Heart right ventricle (tissue), 16 donors: Measurements from ENCODE around the gene MCF2L2. TPM values are rescaled to one million over a fixed set of nuclear protein-coding genes. Genes with fewer than 3 reads are reported as not detected.

Experiments used
- ATAC-seq, 8 donors: fragments of 200-7000 bp; cut with Tn5 transposase; one replicate each; pipeline ENCODE4 v1.9.1; 2020; ENCODE audit warnings: mild to moderate bottlenecking in 8 of 8, moderate library complexity in 8 of 8, moderate number of reproducible peaks in 1 of 8
- DNase-seq, 2 donors: peaks; one replicate each; pipeline ENCODE4 v3.0.0-alpha.2; 2020
- H3K27ac ChIP-seq, 10 donors: fragments of 200-600 bp; sonication (generic) in 2 of 10; one replicate each; pipeline versions ENCODE4 v1.5.0 to v1.8.0; 2020 to 2022; ENCODE audit warnings: mild to moderate bottlenecking in 3 of 10
- H3K27me3 ChIP-seq, 7 donors: fragments of 200-600 bp; one replicate each; pipeline ENCODE4 v1.8.0; 2021 to 2022; ENCODE audit warnings: mild to moderate bottlenecking in 2 of 7
- H3K36me3 ChIP-seq, 9 donors: fragments of 200-600 bp; sonication (generic) in 1 of 9; one replicate each; pipeline versions ENCODE4 v1.5.0 to v1.8.0; 2020 to 2022; ENCODE audit warnings: mild to moderate bottlenecking in 2 of 9
- H3K4me1 ChIP-seq, 9 donors: fragments of 200-600 bp; sonication (generic) in 1 of 9; one replicate each; pipeline versions ENCODE4 v1.5.0 to v1.8.0; 2020 to 2022; ENCODE audit warnings: mild to moderate bottlenecking in 4 of 9
- H3K4me3 ChIP-seq, 10 donors: fragments of 200-600 bp; sonication (generic) in 2 of 10; one replicate each; pipeline versions ENCODE4 v1.5.0 to v1.8.0; 2020 to 2022; ENCODE audit warnings: mild to moderate bottlenecking in 7 of 10, moderate library complexity in 2 of 10
- H3K9me3 ChIP-seq, 11 donors: fragments of 200-600 bp in 10 of 11; sonication (generic) in 2 of 11; one replicate each; pipeline versions ENCODE4 v1.5.0 to v1.8.0; 2013 to 2022; ENCODE audit warnings: mild to moderate bottlenecking in 2 of 11, control low read depth in 1 of 11, moderate library complexity in 1 of 11
- WGBS, 2 donors: extraction: QIAGEN DNeasy Blood & Tissue Kit; methylation state at CpG; one replicate each; pipeline ENCODE4 v1.1.7; 2013; ENCODE audit warnings: inconsistent platforms in 1 of 2; 5-methylcytosine and 5-hydroxymethylcytosine counted together
- intact Hi-C, 10 donors: fragments of 100-400 bp; cut with DNase I; formaldehyde crosslinking; loops; one replicate each; pipeline versions ENCODE4 v1.11.1 to v1.14.2; 2022
- polyA plus RNA-seq, 2 donors: library from polyadenylated mRNA; stranded (reverse); fragments of 200-250 nt; gene quantifications; one replicate each; pipeline ENCODE4 v1.2.3, GENCODE V29; 2013
- total RNA-seq, 10 donors: library from RNA; stranded (reverse); fragmentation: NEBNext Ultra II Directional in 3 of 10; extraction: Animal tissue kit (Norgen Biotek cat#: 25700) in 3 of 10; gene quantifications; one replicate each; pipeline versions ENCODE4 v1.2.1 to v1.2.4, GENCODE V29; 2021 to 2023
- TF ChIP-seq, protein P1 (sequence below), 9 donors: fragments of 200-600 bp; sonication (generic) in 2 of 9; IDR thresholded peaks; one replicate each; pipeline versions ENCODE4 v1.5.0 to v1.8.0; 2021 to 2022; ENCODE audit warnings: antibody characterized with exemption in 9 of 9, mild to moderate bottlenecking in 5 of 9, moderate library complexity in 1 of 9
- donor health status: Arrhythmogenic right ventricular cardiomyopathy.
- donor health status: ischemic (EF 13 %, LVEDD 7.1; RV severe dilation, severe dysfunction).
- donor health status: healthy with polysubstance abuse.
- donor health status: DM: no; HTN: yes; CAD: no.
- donor health status: DM: no; HTN: no; CAD: no.
- donor health status: ischemic (EF 25% LVEDD 6.9; RV normal size, moderate dysfunction).
- donor health status: ischemic (EF 25% LVEDD 5.7; RV mildly dilated, moderate dysfunction).
- donor health status: healthy.
- donor health status: DM: yes; HTN: yes; CAD: no.
- donor health status: Ischemic cardiomyopathy.
- donor health status: ischemic (EF 35%, LVEDD 5.7; RV mildly dilated, moderate dysfunction).
- donor health status: nonischemic (EF 11% LVEDD 7.7; RV severe dilation, severe dysfunction).
- donor health status: DM: yes; HTN: yes; CAD: no.
- donor health status: PGD.
- donor health status: ischemic (EF 29% LVEDD 5.4; RV normal size, mild dysfunction).
- donor health status: nonischemic (EF 23%, LVEDD 6.1; RV moderate dilation, normal function).

Gene MCF2L2
- total and polyA plus RNA-seq, 12 donors, result 0.09 to 1.5 (median 0.40) TPM; not detected in 1

DNA sequence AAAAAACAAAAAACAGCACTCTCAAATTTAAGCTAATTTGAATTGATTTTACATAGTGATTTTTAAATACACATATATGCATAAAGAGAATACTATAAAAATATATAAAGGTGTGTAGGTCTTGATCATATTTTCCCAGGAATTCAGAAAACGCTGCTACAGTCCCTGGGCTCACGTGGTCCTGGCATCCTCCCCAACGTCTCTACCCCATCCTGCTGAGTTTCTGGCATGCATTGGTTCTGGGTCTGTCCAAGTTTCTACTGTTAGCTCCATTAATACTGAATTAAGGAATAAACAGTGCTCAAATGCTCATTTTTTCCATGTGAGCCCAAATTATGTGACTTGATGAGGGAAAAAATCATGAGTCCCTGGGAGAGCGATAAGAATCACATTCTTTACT lies 233.2 kb downstream of the MCF2L2 start:
- Histone ChIP-seq H3K36me3 (no peaks in the 10 kb centered on the region), H3K27ac (no peak overlapping the region), H3K27me3 (no peaks in the 10 kb centered on the region), H3K9me3 (no peaks in the 10 kb centered on the region), H3K4me3 (no peak overlapping the region), H3K4me1 (no peaks in the 10 kb centered on the region)
- 87 to 89% methylated on average over 4 of the region's 4 CpGs for WGBS, 2 donors
- TF ChIP-seq, protein P1, sequence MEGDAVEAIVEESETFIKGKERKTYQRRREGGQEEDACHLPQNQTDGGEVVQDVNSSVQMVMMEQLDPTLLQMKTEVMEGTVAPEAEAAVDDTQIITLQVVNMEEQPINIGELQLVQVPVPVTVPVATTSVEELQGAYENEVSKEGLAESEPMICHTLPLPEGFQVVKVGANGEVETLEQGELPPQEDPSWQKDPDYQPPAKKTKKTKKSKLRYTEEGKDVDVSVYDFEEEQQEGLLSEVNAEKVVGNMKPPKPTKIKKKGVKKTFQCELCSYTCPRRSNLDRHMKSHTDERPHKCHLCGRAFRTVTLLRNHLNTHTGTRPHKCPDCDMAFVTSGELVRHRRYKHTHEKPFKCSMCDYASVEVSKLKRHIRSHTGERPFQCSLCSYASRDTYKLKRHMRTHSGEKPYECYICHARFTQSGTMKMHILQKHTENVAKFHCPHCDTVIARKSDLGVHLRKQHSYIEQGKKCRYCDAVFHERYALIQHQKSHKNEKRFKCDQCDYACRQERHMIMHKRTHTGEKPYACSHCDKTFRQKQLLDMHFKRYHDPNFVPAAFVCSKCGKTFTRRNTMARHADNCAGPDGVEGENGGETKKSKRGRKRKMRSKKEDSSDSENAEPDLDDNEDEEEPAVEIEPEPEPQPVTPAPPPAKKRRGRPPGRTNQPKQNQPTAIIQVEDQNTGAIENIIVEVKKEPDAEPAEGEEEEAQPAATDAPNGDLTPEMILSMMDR (IDR thresholded peaks at IDR 0.05), result no peak
- intact Hi-C loops, result no loop called here
- DNase-seq (no peak), ATAC-seq (no peak)

DNA sequence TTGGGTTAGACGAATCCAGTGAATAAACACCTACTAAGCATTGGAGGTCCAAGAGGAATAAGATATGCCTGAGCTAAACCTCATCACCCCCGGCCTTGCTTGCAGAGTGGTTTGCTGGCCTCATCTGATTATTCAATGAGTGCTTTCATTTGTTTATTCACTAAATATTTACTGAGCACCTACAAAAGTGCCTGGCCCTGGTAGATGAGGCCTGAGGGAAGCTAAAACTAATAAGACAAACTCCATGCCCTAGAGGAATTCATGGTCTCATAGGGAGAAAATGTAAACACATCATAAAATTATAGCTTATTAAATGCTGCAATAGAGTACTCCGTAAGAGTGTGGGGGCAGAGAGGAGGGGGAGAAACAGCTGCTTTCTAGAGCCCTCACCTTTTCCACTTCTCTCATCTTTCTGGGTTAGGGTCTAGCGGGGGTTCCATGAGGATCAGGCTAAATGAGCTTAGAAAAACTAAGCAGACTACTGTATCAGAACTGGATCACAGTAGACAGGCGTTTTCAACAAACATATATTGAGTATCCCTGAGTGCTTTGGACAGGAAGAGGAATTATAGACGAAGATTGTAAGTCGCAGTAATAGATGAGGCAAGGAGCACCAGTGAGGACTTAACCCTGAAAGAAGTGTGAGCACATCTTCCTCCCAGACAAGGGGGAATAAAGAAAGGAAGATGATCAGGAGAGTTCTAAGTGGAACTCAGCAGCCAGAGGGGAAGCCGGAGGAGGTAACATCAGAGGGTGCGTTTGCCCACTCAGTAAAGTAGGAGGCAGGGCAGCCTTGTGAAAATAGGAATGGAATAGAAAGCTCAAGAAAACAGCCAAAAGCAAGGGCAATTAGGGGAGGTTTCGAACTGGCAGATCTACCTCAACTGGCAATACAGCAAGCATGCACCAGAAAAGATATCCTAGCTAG lies 234.4 kb downstream of the MCF2L2 start:
- TF ChIP-seq, protein P1 (IDR thresholded peaks at IDR 0.05), result no peak
- ATAC-seq, result no peak
- intact Hi-C loops, result no loop called here
- no peak overlapping the region for H3K27ac ChIP-seq
- H3K4me3 ChIP-seq, result no peak overlapping the region
- no peaks in the 10 kb centered on the region for H3K27me3 ChIP-seq
- H3K9me3 ChIP-seq, result no peaks in the 10 kb centered on the region
- H3K4me1 ChIP-seq, result peaks cover 0 to under 1% (median 0%) of the 10 kb centered on the region in 9 donors
- WGBS, 2 donors, result 76 to 81% methylated on average over 10 of the region's 10 CpGs
- no peak for DNase-seq
- H3K36me3 ChIP-seq, result no peaks in the 10 kb centered on the region

DNA sequence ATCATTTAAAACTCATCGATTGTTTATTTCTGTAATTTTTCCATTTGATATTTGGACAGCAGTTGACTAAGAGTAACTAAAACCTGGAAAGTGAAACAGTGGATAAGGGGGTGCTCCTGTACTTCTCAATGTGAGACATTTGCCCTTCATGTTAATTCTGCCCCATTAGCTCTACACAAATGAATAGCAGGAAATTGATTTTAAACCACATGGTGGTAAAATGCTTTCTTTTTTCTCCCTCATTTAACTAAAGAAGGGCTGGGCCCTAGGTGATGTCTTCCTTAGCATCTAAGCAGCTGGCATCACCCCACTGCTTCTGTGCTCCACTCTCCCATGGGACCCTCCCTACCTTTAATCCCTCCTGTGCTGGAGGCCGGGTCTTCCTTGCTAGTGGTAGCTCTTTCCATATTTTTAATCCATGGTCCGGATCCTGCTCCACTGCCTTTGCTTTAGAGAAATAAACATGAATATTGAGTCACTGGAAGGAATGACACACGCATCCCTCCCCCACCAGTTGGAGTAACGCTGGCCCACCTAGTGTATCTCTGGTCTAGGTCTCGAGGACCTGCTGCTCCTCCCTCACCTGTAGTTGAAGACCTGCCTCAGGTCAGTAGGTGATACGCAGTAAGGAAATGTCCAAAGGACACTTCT lies 235.6 kb downstream of the MCF2L2 start:
- Histone ChIP-seq H3K27ac (no peak overlapping the region), H3K4me3 (no peak overlapping the region), H3K36me3 (no peaks in the 10 kb centered on the region), H3K4me1 (peaks cover 0 to 4% (median 0%) of the 10 kb centered on the region in 9 donors), H3K27me3 (no peaks in the 10 kb centered on the region), H3K9me3 (no peaks in the 10 kb centered on the region)
- DNase-seq, result no peak
- WGBS, 2 donors, result 97 to 98% methylated on average over 7 of the region's 7 CpGs
- intact Hi-C loops, result no loop called here
- TF ChIP-seq, protein P1 (IDR thresholded peaks at IDR 0.05), result no peak
- ATAC-seq, result no peak

DNA sequence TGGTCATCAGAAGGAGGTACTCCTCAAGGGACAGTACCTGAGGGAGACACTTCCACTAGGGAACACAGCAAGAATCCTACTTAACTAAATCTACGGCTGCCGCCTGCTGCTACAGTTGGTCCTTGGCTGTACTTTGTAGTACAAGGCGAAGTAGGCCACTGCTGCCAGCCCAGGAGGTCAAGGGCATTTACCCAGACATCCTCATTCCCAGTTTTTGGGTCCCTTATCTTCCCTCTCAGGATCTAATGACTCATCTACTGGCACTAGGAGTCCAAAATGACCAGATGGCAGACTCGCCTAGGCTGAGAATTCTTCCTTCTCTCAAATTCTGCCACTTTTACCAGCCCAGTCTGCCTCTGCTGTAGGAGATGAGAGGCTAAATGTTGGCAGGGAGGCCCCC lies 238.8 kb downstream of the MCF2L2 start:
- no peak overlapping the region for H3K4me3 ChIP-seq
- H3K36me3 ChIP-seq, result no peaks in the 10 kb centered on the region
- WGBS, 2 donors, result 93 to 96% methylated on average over 4 of the region's 4 CpGs
- H3K4me1 ChIP-seq, result peaks cover 0 to 20% (median 0%) of the 10 kb centered on the region in 9 donors
- intact Hi-C loops, result loop anchor here in 7 of 10 donors (5.0 to 10.0 kb wide), 5 partner anchors 63 to 575 kb away; partner anchors contain the start of gene B3GNT5 (in 2 of the 7)
- ATAC-seq (no peak), DNase-seq (no peak)
- TF ChIP-seq, protein P1 (IDR thresholded peaks at IDR 0.05), result no peak
- H3K27me3 ChIP-seq, result no peaks in the 10 kb centered on the region
- H3K9me3 ChIP-seq, result no peaks in the 10 kb centered on the region
- no peak overlapping the region for H3K27ac ChIP-seq
